Transverse colon (tissue), 4 donors: ENCODE results near the gene CCR1. TPM values are rescaled to one million over a fixed set of nuclear protein-coding genes. Genes with fewer than 3 reads are reported as not detected.

ENCODE experiments used
- DNase-seq: peaks from one replicate; pipeline ENCODE4 v3.0.0-alpha.2; 2019
- H3K27ac ChIP-seq, 4 donors: fragments of 200-600 bp; sonication (generic); 2 replicates each; pipeline ENCODE4 v1.5.1; 2016 to 2018; ENCODE audit warnings: inconsistent platforms in 4 of 4
- H3K27me3 ChIP-seq: fragments of 200-600 bp; sonication (generic); 2 replicates; pipeline ENCODE4 v1.5.1; 2017; ENCODE audit warnings: inconsistent platforms
- H3K36me3 ChIP-seq, 4 donors: fragments of 200-600 bp; sonication (generic); 2 replicates each; pipeline ENCODE4 v1.5.1; 2017 to 2019; ENCODE audit warnings: inconsistent platforms in 4 of 4
- H3K4me1 ChIP-seq, 4 donors: fragments of 200-600 bp; sonication (generic); 2 replicates each; pipeline ENCODE4 v1.5.1; 2017 to 2020; ENCODE audit warnings: inconsistent platforms in 4 of 4
- H3K4me3 ChIP-seq, 4 donors: fragments of 200-600 bp; sonication (generic); 1 replicate in 1 of 4; 2 replicates in 3 of 4; pipeline versions ENCODE4 v1.5.1 to v1.6.1; 2017 to 2019; ENCODE audit warnings: inconsistent platforms in 4 of 4
- H3K9me3 ChIP-seq, 2 donors: fragments of 200-600 bp; sonication (generic); 2 replicates each; pipeline ENCODE4 v1.5.1; 2017 to 2019; ENCODE audit warnings: inconsistent platforms in 2 of 2
- CTCF ChIP-seq, 5 experiments: fragments of 200-600 bp in 3 of 5; fragments of 450-650 bp in 2 of 5; sonication (generic) in 3 of 5; IDR thresholded peaks; 1 replicate in 2 of 5; 2 replicates in 3 of 5; pipeline ENCODE4 v1.5.1; 2016 to 2017; ENCODE audit warnings: antibody characterized with exemption in 5 of 5, inconsistent platforms in 3 of 5, mild to moderate bottlenecking in 2 of 5, moderate library complexity in 1 of 5
- EP300 ChIP-seq: sonication (generic); formaldehyde crosslinking; IDR thresholded peaks from one replicate; pipeline ENCODE4 v1.6.1; 2017; ENCODE audit warnings: antibody characterized with exemption, low read depth
- POLR2A ChIP-seq: fragments of 450-650 bp; IDR thresholded peaks from one replicate; pipeline ENCODE4 v1.6.1; 2016; ENCODE audit warnings: antibody characterized with exemption, mild to moderate bottlenecking, moderate library complexity
- POLR2AphosphoS5 ChIP-seq, 3 donors: sonication (generic); formaldehyde crosslinking; IDR thresholded peaks; one replicate each; pipeline ENCODE4 v1.6.1; 2016; ENCODE audit warnings: antibody characterized with exemption in 3 of 3
- WGBS, 2 donors: methylation state at CpG; one replicate each; pipeline ENCODE4 v1.1.5; 2018; ENCODE audit warnings: low coverage in 1 of 2; 5-methylcytosine and 5-hydroxymethylcytosine counted together
- in situ Hi-C, 4 donors: fragments of 200-750 bp; cut with MboI; loops; one replicate each; pipeline versions ENCODE4 v1.15.0 to v1.15.1; 2017; ENCODE audit warnings: low sequenced_read_pairs in 3 of 4, low pct_ligation_motif_present in 1 of 4, low pct_unique_long_range_greater_than_20kb in 1 of 4
- intact Hi-C: fragments of 100-400 bp; cut with DNase I; formaldehyde crosslinking; loops from one replicate; pipeline ENCODE4 v1.15.1; 2023; ENCODE audit warnings: low total_unique reads
- total RNA-seq, 4 donors: library from RNA; depleted of rRNA; stranded (reverse); fragments of >200 nt; gene quantifications; one replicate each; pipeline ENCODE4 v1.1.0, GENCODE V29; 2016

Gene CCR1
- total RNA-seq, 4 donors from 2014 or later = 1.9 to 4.4 (median 3.3) TPM; not detected in 1

GRCh38 chr3:46236294-46237054 is 28.4 kb upstream of the CCR1 start:
- no peaks in the 10 kb centered on the region for H3K4me1 ChIP-seq
- in situ Hi-C loops (no loop called here), intact Hi-C loops (no loop called here)
- no peaks in the 10 kb centered on the region for H3K36me3 ChIP-seq
- DNase-seq = no peak
- H3K4me3 ChIP-seq = no peak overlapping the region
- no peaks in the 10 kb centered on the region for H3K9me3 ChIP-seq
- no peaks in the 10 kb centered on the region for H3K27me3 ChIP-seq
- WGBS, 2 donors = 62 to 91% methylated on average over 1 to 5 of the region's 5 CpGs
- H3K27ac ChIP-seq = no peak overlapping the region
- no peak for TF ChIP-seq POLR2A
- TF ChIP-seq CTCF (IDR thresholded peaks at IDR 0.05) = no peak
- TF ChIP-seq POLR2AphosphoS5 (IDR thresholded peaks at IDR 0.05) = no peak
- no peak for TF ChIP-seq EP300

- Histone ChIP-seq H3K36me3 (no peaks in the 10 kb centered on the region), H3K4me1 (no peaks in the 10 kb centered on the region), H3K27me3 (no peaks in the 10 kb centered on the region), H3K9me3 (no peaks in the 10 kb centered on the region), H3K27ac (no peak overlapping the region), H3K4me3 (no peak overlapping the region)
- DNase-seq = no peak
- WGBS, 2 donors = 50 to 86% methylated on average over 1 to 2 of the region's 2 CpGs
- intact Hi-C loops = no loop called here
- TF ChIP-seq CTCF (IDR thresholded peaks at IDR 0.05) (no peak), POLR2AphosphoS5 (IDR thresholded peaks at IDR 0.05) (no peak), POLR2A (no peak), EP300 (no peak)
- in situ Hi-C loops = no loop called here
These were observed 27.3 kb upstream of the CCR1 start for GRCh38 chr3:46235425-46235824.

- no peak for DNase-seq
- H3K27ac ChIP-seq = no peak overlapping the region
- H3K9me3 ChIP-seq = no peaks in the 10 kb centered on the region
- in situ Hi-C loops = no loop called here
- no peaks in the 10 kb centered on the region for H3K36me3 ChIP-seq
- TF ChIP-seq POLR2AphosphoS5 (IDR thresholded peaks at IDR 0.05) = no peak
- no peak for TF ChIP-seq CTCF (IDR thresholded peaks at IDR 0.05)
- no peak for TF ChIP-seq POLR2A
- TF ChIP-seq EP300 = no peak
- peaks cover 0 to 2% (median 0%) of the 10 kb centered on the region in 4 donors for H3K4me1 ChIP-seq
- intact Hi-C loops = no loop called here
- no peak overlapping the region for H3K4me3 ChIP-seq
- no peaks in the 10 kb centered on the region for H3K27me3 ChIP-seq
- 80% methylated on average over 6 of the region's 6 CpGs; no CpG with 5 or more reads in 1 of the 2 donors for WGBS, 2 donors
These were observed 25.1 kb upstream of the CCR1 start for GRCh38 chr3:46233194-46233593.

GRCh38 chr3:46231323-46231722 is 23.2 kb upstream of the CCR1 start:
- no peak for TF ChIP-seq CTCF (IDR thresholded peaks at IDR 0.05)
- no peak for TF ChIP-seq POLR2AphosphoS5 (IDR thresholded peaks at IDR 0.05)
- no peak for TF ChIP-seq POLR2A
- TF ChIP-seq EP300 = no peak
- DNase-seq = no peak
- H3K36me3 ChIP-seq = no peaks in the 10 kb centered on the region
- H3K27me3 ChIP-seq = no peaks in the 10 kb centered on the region
- no peak overlapping the region for H3K27ac ChIP-seq
- no peak overlapping the region for H3K4me3 ChIP-seq
- intact Hi-C loops = no loop called here
- in situ Hi-C loops = no loop called here
- WGBS, 2 donors = 80 to 87% methylated on average over 4 to 5 of the region's 5 CpGs
- H3K4me1 ChIP-seq = peaks cover 0 to 2% (median 0%) of the 10 kb centered on the region in 4 donors
- no peaks in the 10 kb centered on the region for H3K9me3 ChIP-seq
